ENCODE results near the gene MZB1.

DNA sequence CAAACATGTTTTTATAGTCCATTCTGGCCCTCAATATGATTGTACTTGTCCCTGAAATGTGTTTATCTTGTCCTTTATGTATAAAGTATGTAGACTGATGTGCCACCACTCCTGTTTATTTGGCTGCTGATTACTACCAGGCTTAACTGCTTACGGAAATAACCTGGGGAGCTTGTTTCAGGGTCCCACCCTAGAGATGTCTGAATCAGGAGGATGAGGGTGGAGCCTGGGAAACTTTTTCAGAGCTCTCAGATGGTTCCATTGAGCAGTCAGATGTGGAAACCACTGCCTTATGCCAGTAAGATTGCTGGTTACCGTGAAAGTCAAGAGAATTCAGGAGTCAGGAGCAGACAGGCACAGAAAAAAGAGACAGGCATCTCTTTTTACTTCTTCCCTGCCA lies 25.8 kb downstream of the MZB1 start:
- TF ChIP-seq, protein P1, sequence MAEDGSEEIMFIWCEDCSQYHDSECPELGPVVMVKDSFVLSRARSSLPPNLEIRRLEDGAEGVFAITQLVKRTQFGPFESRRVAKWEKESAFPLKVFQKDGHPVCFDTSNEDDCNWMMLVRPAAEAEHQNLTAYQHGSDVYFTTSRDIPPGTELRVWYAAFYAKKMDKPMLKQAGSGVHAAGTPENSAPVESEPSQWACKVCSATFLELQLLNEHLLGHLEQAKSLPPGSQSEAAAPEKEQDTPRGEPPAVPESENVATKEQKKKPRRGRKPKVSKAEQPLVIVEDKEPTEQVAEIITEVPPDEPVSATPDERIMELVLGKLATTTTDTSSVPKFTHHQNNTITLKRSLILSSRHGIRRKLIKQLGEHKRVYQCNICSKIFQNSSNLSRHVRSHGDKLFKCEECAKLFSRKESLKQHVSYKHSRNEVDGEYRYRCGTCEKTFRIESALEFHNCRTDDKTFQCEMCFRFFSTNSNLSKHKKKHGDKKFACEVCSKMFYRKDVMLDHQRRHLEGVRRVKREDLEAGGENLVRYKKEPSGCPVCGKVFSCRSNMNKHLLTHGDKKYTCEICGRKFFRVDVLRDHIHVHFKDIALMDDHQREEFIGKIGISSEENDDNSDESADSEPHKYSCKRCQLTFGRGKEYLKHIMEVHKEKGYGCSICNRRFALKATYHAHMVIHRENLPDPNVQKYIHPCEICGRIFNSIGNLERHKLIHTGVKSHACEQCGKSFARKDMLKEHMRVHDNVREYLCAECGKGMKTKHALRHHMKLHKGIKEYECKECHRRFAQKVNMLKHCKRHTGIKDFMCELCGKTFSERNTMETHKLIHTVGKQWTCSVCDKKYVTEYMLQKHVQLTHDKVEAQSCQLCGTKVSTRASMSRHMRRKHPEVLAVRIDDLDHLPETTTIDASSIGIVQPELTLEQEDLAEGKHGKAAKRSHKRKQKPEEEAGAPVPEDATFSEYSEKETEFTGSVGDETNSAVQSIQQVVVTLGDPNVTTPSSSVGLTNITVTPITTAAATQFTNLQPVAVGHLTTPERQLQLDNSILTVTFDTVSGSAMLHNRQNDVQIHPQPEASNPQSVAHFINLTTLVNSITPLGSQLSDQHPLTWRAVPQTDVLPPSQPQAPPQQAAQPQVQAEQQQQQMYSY (CRISPR knock-in tag; IDR thresholded peaks at IDR 0.05), result no peak
- TF ChIP-seq, protein P2, sequence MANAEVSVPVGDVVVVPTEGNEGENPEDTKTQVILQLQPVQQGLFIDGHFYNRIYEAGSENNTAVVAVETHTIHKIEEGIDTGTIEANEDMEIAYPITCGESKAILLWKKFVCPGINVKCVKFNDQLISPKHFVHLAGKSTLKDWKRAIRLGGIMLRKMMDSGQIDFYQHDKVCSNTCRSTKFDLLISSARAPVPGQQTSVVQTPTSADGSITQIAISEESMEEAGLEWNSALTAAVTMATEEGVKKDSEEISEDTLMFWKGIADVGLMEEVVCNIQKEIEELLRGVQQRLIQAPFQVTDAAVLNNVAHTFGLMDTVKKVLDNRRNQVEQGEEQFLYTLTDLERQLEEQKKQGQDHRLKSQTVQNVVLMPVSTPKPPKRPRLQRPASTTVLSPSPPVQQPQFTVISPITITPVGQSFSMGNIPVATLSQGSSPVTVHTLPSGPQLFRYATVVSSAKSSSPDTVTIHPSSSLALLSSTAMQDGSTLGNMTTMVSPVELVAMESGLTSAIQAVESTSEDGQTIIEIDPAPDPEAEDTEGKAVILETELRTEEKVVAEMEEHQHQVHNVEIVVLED (CRISPR knock-in tag; IDR thresholded peaks at IDR 0.05; ENCODE audit: borderline replicate concordance), result no peak
- TF ChIP-seq TRIM24 (CRISPR knock-in tag; IDR thresholded peaks at IDR 0.05), result no peak
- TF ChIP-seq, protein P3, sequence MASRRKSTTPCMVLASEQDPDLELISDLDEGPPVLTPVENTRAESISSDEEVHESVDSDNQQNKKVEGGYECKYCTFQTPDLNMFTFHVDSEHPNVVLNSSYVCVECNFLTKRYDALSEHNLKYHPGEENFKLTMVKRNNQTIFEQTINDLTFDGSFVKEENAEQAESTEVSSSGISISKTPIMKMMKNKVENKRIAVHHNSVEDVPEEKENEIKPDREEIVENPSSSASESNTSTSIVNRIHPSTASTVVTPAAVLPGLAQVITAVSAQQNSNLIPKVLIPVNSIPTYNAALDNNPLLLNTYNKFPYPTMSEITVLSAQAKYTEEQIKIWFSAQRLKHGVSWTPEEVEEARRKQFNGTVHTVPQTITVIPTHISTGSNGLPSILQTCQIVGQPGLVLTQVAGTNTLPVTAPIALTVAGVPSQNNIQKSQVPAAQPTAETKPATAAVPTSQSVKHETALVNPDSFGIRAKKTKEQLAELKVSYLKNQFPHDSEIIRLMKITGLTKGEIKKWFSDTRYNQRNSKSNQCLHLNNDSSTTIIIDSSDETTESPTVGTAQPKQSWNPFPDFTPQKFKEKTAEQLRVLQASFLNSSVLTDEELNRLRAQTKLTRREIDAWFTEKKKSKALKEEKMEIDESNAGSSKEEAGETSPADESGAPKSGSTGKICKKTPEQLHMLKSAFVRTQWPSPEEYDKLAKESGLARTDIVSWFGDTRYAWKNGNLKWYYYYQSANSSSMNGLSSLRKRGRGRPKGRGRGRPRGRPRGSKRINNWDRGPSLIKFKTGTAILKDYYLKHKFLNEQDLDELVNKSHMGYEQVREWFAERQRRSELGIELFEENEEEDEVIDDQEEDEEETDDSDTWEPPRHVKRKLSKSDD (CRISPR knock-in tag; IDR thresholded peaks at IDR 0.05; ENCODE audit: low read depth), result no peak
- TF ChIP-seq CHD4 (IDR thresholded peaks at IDR 0.05; ENCODE audit: borderline replicate concordance, low read length), result no peak
- no peak for TF ChIP-seq EP300 (IDR thresholded peaks at IDR 0.05; ENCODE audit: low read depth in 2 of 2, low read length in 2 of 2)
- no peak for TF ChIP-seq EP300 (CRISPR knock-in tag; IDR thresholded peaks at IDR 0.05; ENCODE audit: borderline replicate concordance)
